Gastroesophageal sphincter (tissue), 4 donors: ENCODE results near the gene AREG. TPM values are rescaled to one million over a fixed set of nuclear protein-coding genes. Genes with fewer than 3 reads are reported as not detected.

ENCODE experiments used
- ATAC-seq: fragments of 150-250 bp; one replicate; pipeline ENCODE4 v1.9.1; 2016; ENCODE audit warnings: mild to moderate bottlenecking, moderate library complexity
- H3K27ac ChIP-seq, 4 donors: fragments of 200-600 bp; sonication (generic) in 3 of 4; 1 replicate in 3 of 4; 2 replicates in 1 of 4; pipeline ENCODE4 v1.5.1; 2016 to 2019
- H3K27me3 ChIP-seq: fragments of 200-600 bp; sonication (generic); one replicate; pipeline ENCODE4 v1.5.1; 2019
- H3K36me3 ChIP-seq, 2 donors: fragments of 200-600 bp; sonication (generic); one replicate each; pipeline ENCODE4 v1.5.1; 2019; ENCODE audit warnings: control low read depth in 1 of 2
- H3K4me1 ChIP-seq, 3 donors: fragments of 200-600 bp; sonication (generic); 1 replicate in 2 of 3; 2 replicates in 1 of 3; pipeline ENCODE4 v1.5.1; 2016 to 2019; ENCODE audit warnings: control low read depth in 2 of 3
- H3K4me3 ChIP-seq, 2 donors: fragments of 200-600 bp; sonication (generic); one replicate each; pipeline ENCODE4 v1.5.1; 2019; ENCODE audit warnings: mild to moderate bottlenecking in 1 of 2, moderate library complexity in 1 of 2
- H3K9me3 ChIP-seq, 3 donors: fragments of 200-600 bp; sonication (generic); one replicate each; pipeline ENCODE4 v1.5.1; 2017 to 2019; ENCODE audit warnings: control low read depth in 2 of 3
- EP300 ChIP-seq: sonication (generic); formaldehyde crosslinking; IDR thresholded peaks from one replicate; pipeline ENCODE4 v1.6.1; 2017; ENCODE audit warnings: antibody characterized with exemption, mild to moderate bottlenecking
- POLR2A ChIP-seq, 2 donors: fragments of 450-650 bp; IDR thresholded peaks; one replicate each; pipeline ENCODE4 v1.6.1; 2017; ENCODE audit warnings: antibody characterized with exemption in 2 of 2, mild to moderate bottlenecking in 2 of 2, moderate library complexity in 1 of 2
- POLR2AphosphoS5 ChIP-seq: sonication (generic); formaldehyde crosslinking; IDR thresholded peaks from one replicate; pipeline ENCODE4 v1.6.1; 2017; ENCODE audit warnings: antibody characterized with exemption
- WGBS, 2 donors: methylation state at CpG; one replicate each; pipeline ENCODE4 v1.1.5; 2018; ENCODE audit warnings: low coverage in 1 of 2; 5-methylcytosine and 5-hydroxymethylcytosine counted together
- total RNA-seq, 4 donors: library from RNA; depleted of rRNA; stranded (reverse); fragments of >200 nt; gene quantifications; one replicate each; pipeline ENCODE4 v1.1.0, GENCODE V29; 2016
- TF ChIP-seq, protein P1 (sequence below), 4 experiments: fragments of 200-600 bp in 2 of 4; fragments of 450-650 bp in 2 of 4; sonication (generic) in 1 of 4; IDR thresholded peaks; one replicate each; pipeline ENCODE4 v1.5.1; 2017 to 2019; ENCODE audit warnings: antibody characterized with exemption in 4 of 4, mild to moderate bottlenecking in 2 of 4, moderate library complexity in 2 of 4

AREG gene
- total RNA-seq, 4 donors from 2014 or later: 2.2 to 7.3 (median 3.4) TPM

DNA sequence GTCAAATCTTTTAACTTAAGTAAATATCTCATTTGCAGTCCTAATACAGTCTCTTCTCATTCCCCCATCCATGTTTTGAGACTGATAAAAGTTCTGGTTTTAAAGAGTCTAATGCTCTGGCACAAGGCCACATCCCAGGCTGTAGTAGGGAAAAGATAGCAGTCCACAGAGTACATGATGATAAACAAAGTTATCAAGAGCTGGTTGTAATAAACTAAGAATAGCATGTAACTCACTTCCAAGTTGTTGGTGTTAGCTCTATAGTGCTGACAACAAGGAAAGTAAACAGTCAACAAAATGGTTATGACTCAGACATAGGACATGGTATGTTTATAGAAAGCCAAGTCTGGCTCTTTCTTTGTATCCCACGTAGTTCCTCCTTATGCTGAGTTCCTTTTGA lies 21.8 kb upstream of the AREG start:
- Histone ChIP-seq H3K4me3 (no peak overlapping the region), H3K36me3 (no peaks in the 10 kb centered on the region), H3K27me3 (no peaks in the 10 kb centered on the region), H3K27ac (no peak overlapping the region), H3K4me1 (no peaks in the 10 kb centered on the region), H3K9me3 (no peaks in the 10 kb centered on the region)
- WGBS, 2 donors: 8 to 50% methylated on average over 1 of the region's 1 CpG
- TF ChIP-seq EP300 (no peak), POLR2AphosphoS5 (no peak), POLR2A (IDR thresholded peaks at IDR 0.05) (no peak)
- TF ChIP-seq, protein P1, sequence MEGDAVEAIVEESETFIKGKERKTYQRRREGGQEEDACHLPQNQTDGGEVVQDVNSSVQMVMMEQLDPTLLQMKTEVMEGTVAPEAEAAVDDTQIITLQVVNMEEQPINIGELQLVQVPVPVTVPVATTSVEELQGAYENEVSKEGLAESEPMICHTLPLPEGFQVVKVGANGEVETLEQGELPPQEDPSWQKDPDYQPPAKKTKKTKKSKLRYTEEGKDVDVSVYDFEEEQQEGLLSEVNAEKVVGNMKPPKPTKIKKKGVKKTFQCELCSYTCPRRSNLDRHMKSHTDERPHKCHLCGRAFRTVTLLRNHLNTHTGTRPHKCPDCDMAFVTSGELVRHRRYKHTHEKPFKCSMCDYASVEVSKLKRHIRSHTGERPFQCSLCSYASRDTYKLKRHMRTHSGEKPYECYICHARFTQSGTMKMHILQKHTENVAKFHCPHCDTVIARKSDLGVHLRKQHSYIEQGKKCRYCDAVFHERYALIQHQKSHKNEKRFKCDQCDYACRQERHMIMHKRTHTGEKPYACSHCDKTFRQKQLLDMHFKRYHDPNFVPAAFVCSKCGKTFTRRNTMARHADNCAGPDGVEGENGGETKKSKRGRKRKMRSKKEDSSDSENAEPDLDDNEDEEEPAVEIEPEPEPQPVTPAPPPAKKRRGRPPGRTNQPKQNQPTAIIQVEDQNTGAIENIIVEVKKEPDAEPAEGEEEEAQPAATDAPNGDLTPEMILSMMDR (IDR thresholded peaks at IDR 0.05): no peak
- no peak for ATAC-seq

DNA sequence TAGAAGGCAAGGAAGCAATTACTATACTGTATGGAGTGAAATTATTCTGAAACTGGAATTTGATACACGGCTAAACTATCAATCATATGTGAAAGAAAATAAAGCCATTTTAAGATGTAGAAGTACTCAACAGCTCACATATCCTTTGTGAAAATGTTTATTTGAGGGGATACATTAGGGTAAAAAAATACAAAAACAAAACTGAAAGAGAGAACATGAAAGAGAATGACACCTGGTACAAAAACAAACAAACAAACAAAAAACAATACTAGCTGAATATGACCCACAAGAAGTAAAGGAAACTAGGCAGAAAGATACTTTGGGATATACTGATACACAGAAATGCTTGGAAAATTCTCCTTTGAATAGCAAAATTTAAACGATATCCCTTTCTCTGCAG lies 20.8 kb upstream of the AREG start:
- H3K27me3 ChIP-seq: no peaks in the 10 kb centered on the region
- no peaks in the 10 kb centered on the region for H3K9me3 ChIP-seq
- no peaks in the 10 kb centered on the region for H3K4me1 ChIP-seq
- 92 to 95% methylated on average over 2 of the region's 2 CpGs for WGBS, 2 donors
- H3K36me3 ChIP-seq: no peaks in the 10 kb centered on the region
- ATAC-seq: no peak
- TF ChIP-seq, protein P1 (IDR thresholded peaks at IDR 0.05): no peak
- TF ChIP-seq POLR2A (IDR thresholded peaks at IDR 0.05): no peak
- TF ChIP-seq EP300: no peak
- TF ChIP-seq POLR2AphosphoS5: no peak
- no peak overlapping the region for H3K27ac ChIP-seq
- H3K4me3 ChIP-seq: no peak overlapping the region

DNA sequence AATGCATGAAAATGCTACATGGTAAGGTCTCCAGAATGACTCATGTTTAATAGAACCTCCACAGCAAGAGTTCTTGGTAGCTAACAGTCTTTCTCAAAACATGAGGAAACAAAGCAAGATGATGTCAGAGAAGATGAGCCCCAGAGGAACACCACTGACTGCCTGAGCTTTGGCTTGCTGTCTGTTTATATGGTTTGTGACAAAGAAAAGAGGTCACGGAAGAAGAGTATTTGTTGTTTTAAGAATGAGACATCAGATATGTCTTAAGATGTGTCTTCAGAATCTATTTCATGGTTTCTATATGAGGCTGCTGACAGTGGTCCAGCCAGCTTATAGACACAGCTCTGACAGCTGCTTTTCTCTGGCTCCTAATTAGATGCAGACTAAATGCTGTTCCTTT lies 18.8 kb upstream of the AREG start:
- H3K4me1 ChIP-seq: no peaks in the 10 kb centered on the region
- H3K27ac ChIP-seq: no peak overlapping the region
- ATAC-seq: no peak
- H3K36me3 ChIP-seq: no peaks in the 10 kb centered on the region
- H3K4me3 ChIP-seq: no peak overlapping the region
- WGBS, 2 donors: 79 to 100% methylated on average over 1 of the region's 1 CpG
- no peak for TF ChIP-seq EP300
- TF ChIP-seq POLR2A (IDR thresholded peaks at IDR 0.05): no peak
- TF ChIP-seq, protein P1 (IDR thresholded peaks at IDR 0.05): no peak
- H3K9me3 ChIP-seq: no peaks in the 10 kb centered on the region
- no peaks in the 10 kb centered on the region for H3K27me3 ChIP-seq

DNA sequence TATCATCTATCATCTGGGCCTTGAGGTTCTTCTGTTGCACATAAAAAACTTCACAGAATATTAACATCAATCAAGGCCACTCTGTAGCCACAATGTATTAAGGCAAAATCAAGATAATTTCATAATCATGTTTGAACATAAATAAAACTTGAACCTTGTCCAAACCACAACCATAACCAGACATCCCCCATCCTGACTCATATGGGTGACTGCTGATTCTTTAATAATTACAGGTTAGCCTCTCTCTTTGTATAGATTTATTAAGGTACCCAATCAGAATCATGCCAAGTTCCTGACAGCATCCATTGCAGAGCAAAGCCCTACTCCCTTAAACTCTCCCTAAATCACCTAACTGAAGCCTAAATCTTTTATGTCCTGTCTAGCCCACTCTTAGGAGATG lies 16.7 kb upstream of the AREG start:
- Histone ChIP-seq H3K36me3 (no peaks in the 10 kb centered on the region), H3K9me3 (no peaks in the 10 kb centered on the region), H3K27ac (no peak overlapping the region), H3K4me1 (no peaks in the 10 kb centered on the region), H3K27me3 (no peaks in the 10 kb centered on the region), H3K4me3 (no peak overlapping the region)
- TF ChIP-seq POLR2A (IDR thresholded peaks at IDR 0.05) (no peak), POLR2AphosphoS5 (no peak), EP300 (no peak)
- TF ChIP-seq, protein P1 (IDR thresholded peaks at IDR 0.05): no peak
- ATAC-seq: no peak

DNA sequence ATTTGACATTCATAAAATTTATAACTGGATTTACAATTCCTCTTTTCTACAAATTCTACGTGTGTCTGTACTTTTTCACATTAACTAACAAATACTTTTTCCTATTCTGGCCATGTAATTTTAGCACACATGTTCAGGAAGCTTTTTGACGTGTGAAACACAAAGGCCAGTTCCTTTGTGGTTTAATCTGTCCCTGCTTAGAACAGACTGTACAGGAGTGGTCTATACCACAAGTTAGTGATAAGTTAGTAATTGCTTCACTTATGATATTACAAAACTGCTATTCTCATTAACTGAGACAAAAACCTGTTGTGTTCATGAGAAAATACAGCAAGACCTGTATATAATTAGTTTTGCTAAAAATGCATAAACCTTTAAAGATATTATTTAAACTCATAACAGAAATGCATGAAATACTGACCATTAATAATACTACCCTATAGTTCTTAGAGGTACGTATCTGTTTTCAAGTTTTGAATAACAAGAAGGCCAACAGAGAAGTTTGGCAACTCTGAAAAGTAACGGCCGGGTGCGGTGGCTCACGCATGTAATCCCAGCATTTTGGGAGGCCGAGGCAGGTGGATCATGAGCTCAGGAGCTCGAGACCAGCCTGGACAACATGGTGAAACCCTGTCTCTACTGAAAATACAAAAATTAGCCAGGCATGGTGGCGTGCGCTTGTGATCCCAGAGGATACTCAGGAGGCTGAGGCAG lies 13.7 kb upstream of the AREG start:
- 80 to 87% methylated on average over 11 of the region's 11 CpGs for WGBS, 2 donors
- no peak for TF ChIP-seq POLR2AphosphoS5
- TF ChIP-seq EP300: no peak
- no peak for TF ChIP-seq POLR2A (IDR thresholded peaks at IDR 0.05)
- Histone ChIP-seq H3K36me3 (no peaks in the 10 kb centered on the region), H3K27ac (no peak overlapping the region), H3K4me1 (no peaks in the 10 kb centered on the region), H3K27me3 (no peaks in the 10 kb centered on the region), H3K4me3 (no peak overlapping the region), H3K9me3 (no peaks in the 10 kb centered on the region)
- no peak for ATAC-seq
